ENCODE results near the gene PRXL2B.

PRXL2B gene

GRCh38 chr1:2541619-2542245, 44.8 kb upstream of the PRXL2B start:
- 83% methylated on average over 25 of the region's 25 CpGs for WGBS (ENCODE audit: insufficient coverage)
- Histone ChIP-seq H3K36me3 (ENCODE audit: control insufficient read depth in 4 of 4, insufficient read depth in 4 of 4, low read length in 3 of 4) (no peaks in the 10 kb centered on the region), H3K27me3 (replicated peaks in 2 of 5; ENCODE audit: control insufficient read depth in 4 of 5, insufficient read depth in 5 of 5, low read length in 4 of 5) (peaks cover 0 to 40% (median 2%) of the 10 kb centered on the region in 5 experiments), H3K9me3 (ENCODE audit: control extremely low read depth in 1 of 5, control insufficient read depth in 4 of 5, insufficient read depth in 2 of 5, low read depth in 1 of 5, low read length in 4 of 5) (no peaks in the 10 kb centered on the region), H3K27ac (ENCODE audit: insufficient read depth in 1 of 2, low read depth in 1 of 2, low read length in 2 of 2, poor library complexity in 1 of 2, severe bottlenecking in 2 of 2) (no peak overlapping the region), H3K4me3 (ENCODE audit: control insufficient read depth in 1 of 7, extremely low read depth in 1 of 7, insufficient read depth in 4 of 7, low read depth in 2 of 7, low read length in 6 of 7) (no peak overlapping the region), H3K4me1 (ENCODE audit: control extremely low read depth in 1 of 4, control insufficient read depth in 4 of 4, insufficient read depth in 4 of 4, low read length in 3 of 4) (peaks cover 0 to 39% (median 35%) of the 10 kb centered on the region in 4 experiments)
- POLR2A ChIA-PET: no interaction called here
- CTCF ChIA-PET: interaction anchor here (1.2 to 3.1 kb wide), 2 partner anchors 10 to 11 kb away, joined by 5 to 11 read pairs; partner anchors contain the start of gene HES5
- peak in 1 of 3 donors; percentile 37 for DNase-seq

DNA sequence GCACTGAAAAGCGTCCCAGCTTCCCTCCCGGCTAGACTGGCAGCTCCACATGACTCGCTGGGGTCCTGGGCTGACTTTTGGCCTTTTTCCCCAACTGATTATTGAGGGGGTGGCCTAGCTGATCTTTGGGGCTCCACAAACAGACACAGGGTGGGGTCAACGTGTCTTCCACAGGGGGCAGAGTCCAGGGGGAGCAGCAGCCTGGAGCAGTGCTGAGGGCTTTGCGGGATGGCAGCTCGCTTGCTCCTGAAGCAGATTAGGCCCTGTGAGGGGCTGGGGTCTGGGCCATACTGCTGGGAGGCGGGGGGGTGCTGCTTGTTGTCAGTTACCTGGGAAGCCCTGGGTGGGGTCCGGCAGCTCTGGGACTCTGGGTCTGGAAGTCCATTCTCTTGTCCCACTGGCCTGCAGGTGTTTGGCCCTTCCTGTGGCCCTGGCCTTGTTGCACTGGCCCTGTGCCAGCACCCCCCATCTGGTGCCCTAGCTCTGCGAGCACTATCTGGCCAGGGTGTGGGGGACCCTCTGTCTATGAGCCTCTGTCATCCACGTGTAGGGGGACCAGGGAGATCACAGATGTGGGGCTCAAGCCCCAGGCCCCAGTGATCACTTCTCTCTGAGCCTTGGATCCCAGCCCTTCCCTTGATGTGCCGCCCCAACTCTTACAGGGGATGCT, 44.2 kb upstream of the PRXL2B start:
- H3K4me3 ChIP-seq (ENCODE audit: control insufficient read depth in 1 of 7, extremely low read depth in 1 of 7, insufficient read depth in 4 of 7, low read depth in 2 of 7, low read length in 6 of 7): no peak overlapping the region
- 96% methylated on average over 9 of the region's 11 CpGs for WGBS (ENCODE audit: insufficient coverage)
- no peaks in the 10 kb centered on the region for H3K36me3 ChIP-seq (ENCODE audit: control insufficient read depth in 4 of 4, insufficient read depth in 4 of 4, low read length in 3 of 4)
- no peaks in the 10 kb centered on the region for H3K9me3 ChIP-seq (ENCODE audit: control extremely low read depth in 1 of 5, control insufficient read depth in 4 of 5, insufficient read depth in 2 of 5, low read depth in 1 of 5, low read length in 4 of 5)
- POLR2A ChIA-PET: no interaction called here
- H3K4me1 ChIP-seq (ENCODE audit: control extremely low read depth in 1 of 4, control insufficient read depth in 4 of 4, insufficient read depth in 4 of 4, low read length in 3 of 4): peaks cover 0 to 45% (median 42%) of the 10 kb centered on the region in 4 experiments
- CTCF ChIA-PET: interaction anchor here (1.2 kb wide), 1 partner anchor 11 kb away, joined by 5 read pairs; no protein-coding TSS in a partner anchor
- no peak for DNase-seq
- H3K27ac ChIP-seq (ENCODE audit: insufficient read depth in 1 of 2, low read depth in 1 of 2, low read length in 2 of 2, poor library complexity in 1 of 2, severe bottlenecking in 2 of 2): no peak overlapping the region
- peaks cover 0 to 34% (median 2%) of the 10 kb centered on the region in 5 experiments for H3K27me3 ChIP-seq (replicated peaks in 2 of 5; ENCODE audit: control insufficient read depth in 4 of 5, insufficient read depth in 5 of 5, low read length in 4 of 5)

- ChIA-PET POLR2A (interaction anchor here (0.6 kb wide), 1 partner anchor 244 kb away, joined by 3 read pairs; no protein-coding TSS in a partner anchor), CTCF (interaction anchor here (2.6 to 4.2 kb wide), 3 partner anchors 12 to 17 kb away, joined by 8 to 52 read pairs (median 9); partner anchors contain the start of genes HES5, PANK4 and TNFRSF14)
- Histone ChIP-seq H3K9me3 (ENCODE audit: control extremely low read depth in 1 of 5, control insufficient read depth in 4 of 5, insufficient read depth in 2 of 5, low read depth in 1 of 5, low read length in 4 of 5) (no peaks in the 10 kb centered on the region), H3K27ac (ENCODE audit: insufficient read depth in 1 of 2, low read depth in 1 of 2, low read length in 2 of 2, poor library complexity in 1 of 2, severe bottlenecking in 2 of 2) (no peak overlapping the region), H3K36me3 (ENCODE audit: control insufficient read depth in 4 of 4, insufficient read depth in 4 of 4, low read length in 3 of 4) (no peaks in the 10 kb centered on the region), H3K4me1 (ENCODE audit: control extremely low read depth in 1 of 4, control insufficient read depth in 4 of 4, insufficient read depth in 4 of 4, low read length in 3 of 4) (peaks cover 0 to 58% (median 53%) of the 10 kb centered on the region in 4 experiments), H3K4me3 (ENCODE audit: control insufficient read depth in 1 of 7, extremely low read depth in 1 of 7, insufficient read depth in 4 of 7, low read depth in 2 of 7, low read length in 6 of 7) (peak overlapping the region in 2 of 7 experiments; percentile 28 to 36), H3K27me3 (replicated peaks in 2 of 5; ENCODE audit: control insufficient read depth in 4 of 5, insufficient read depth in 5 of 5, low read length in 4 of 5) (peaks cover 0 to 25% (median 2%) of the 10 kb centered on the region in 5 experiments)
- 36% methylated on average over 25 of the region's 26 CpGs for WGBS (ENCODE audit: insufficient coverage)
- DNase-seq: peak in 2 of 3 donors; percentile 51 to 56
These were observed 43.0 kb upstream of the PRXL2B start for GRCh38 chr1:2543543-2544092.

GRCh38 chr1:2544093-2544874, 42.3 kb upstream of the PRXL2B start:
- Histone ChIP-seq H3K4me3 (ENCODE audit: control insufficient read depth in 1 of 7, extremely low read depth in 1 of 7, insufficient read depth in 4 of 7, low read depth in 2 of 7, low read length in 6 of 7) (no peak overlapping the region), H3K27ac (ENCODE audit: insufficient read depth in 1 of 2, low read depth in 1 of 2, low read length in 2 of 2, poor library complexity in 1 of 2, severe bottlenecking in 2 of 2) (peak overlapping the region in 1 of 2 experiments; percentile 34), H3K36me3 (ENCODE audit: control insufficient read depth in 4 of 4, insufficient read depth in 4 of 4, low read length in 3 of 4) (no peaks in the 10 kb centered on the region), H3K4me1 (ENCODE audit: control extremely low read depth in 1 of 4, control insufficient read depth in 4 of 4, insufficient read depth in 4 of 4, low read length in 3 of 4) (peaks cover 0 to 64% (median 60%) of the 10 kb centered on the region in 4 experiments), H3K9me3 (ENCODE audit: control extremely low read depth in 1 of 5, control insufficient read depth in 4 of 5, insufficient read depth in 2 of 5, low read depth in 1 of 5, low read length in 4 of 5) (no peaks in the 10 kb centered on the region), H3K27me3 (replicated peaks in 2 of 5; ENCODE audit: control insufficient read depth in 4 of 5, insufficient read depth in 5 of 5, low read length in 4 of 5) (peaks cover 0 to 19% (median 2%) of the 10 kb centered on the region in 5 experiments)
- WGBS (ENCODE audit: insufficient coverage): 79% methylated on average over 19 of the region's 26 CpGs
- ChIA-PET CTCF (interaction anchor here (2.6 to 4.2 kb wide), 3 partner anchors 11 to 18 kb away, joined by 8 to 52 read pairs (median 9); partner anchors contain the start of genes HES5, PANK4 and TNFRSF14), POLR2A (interaction anchor here (0.7 kb wide), 1 partner anchor 18 kb away, joined by 3 read pairs; the partner anchor contains the start of gene PANK4)
- DNase-seq: peak in 1 of 3 donors; percentile 25

DNA sequence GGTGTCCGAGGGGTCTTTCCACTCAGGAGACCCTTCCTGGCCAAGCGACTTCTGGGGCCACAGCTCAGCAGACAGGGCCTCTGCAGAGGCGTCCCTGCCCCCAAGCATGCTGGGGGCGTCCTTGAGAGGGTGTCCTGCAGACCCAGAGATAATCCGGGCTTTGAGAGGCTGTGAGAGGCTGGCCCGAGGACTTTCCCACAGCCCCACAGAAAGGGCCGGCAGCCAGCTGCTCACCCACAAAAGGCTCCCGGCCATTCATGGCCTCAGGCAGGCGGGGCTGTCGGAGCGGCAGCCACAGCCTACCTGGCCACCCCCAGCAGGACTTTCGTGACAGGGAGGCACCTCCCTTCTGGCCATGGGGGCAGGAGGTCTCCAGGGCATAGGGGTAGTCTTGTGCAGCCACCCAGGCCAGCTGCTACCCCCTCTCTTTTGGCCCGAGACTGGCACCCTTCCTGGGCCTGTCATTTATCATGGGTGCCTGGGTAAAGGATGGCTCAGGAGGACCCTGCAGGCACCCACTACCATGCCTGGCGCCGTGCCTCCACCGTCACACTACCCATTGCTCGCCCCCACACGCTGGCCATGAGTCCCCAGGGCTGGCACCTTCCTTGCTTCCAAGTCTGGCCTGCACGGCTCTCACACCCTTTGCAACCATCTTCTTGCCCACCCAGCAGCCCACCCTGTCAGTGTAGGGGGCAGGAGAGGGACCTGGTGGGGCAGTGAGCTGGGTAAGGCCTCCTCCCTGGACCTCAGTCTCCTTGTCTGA, 41.5 kb upstream of the PRXL2B start:
- H3K27ac ChIP-seq (ENCODE audit: insufficient read depth in 1 of 2, low read depth in 1 of 2, low read length in 2 of 2, poor library complexity in 1 of 2, severe bottlenecking in 2 of 2): peak overlapping the region in 1 of 2 experiments; percentile 34
- CTCF ChIA-PET: interaction anchor here (2.6 to 4.2 kb wide), 4 partner anchors 11 to 40 kb away, joined by 8 to 52 read pairs (median 14); partner anchors contain the start of genes HES5, PANK4, PRXL2B and TNFRSF14

More for the DNA sequence above, 41.5 kb upstream of the PRXL2B start:
- H3K36me3 ChIP-seq (ENCODE audit: control insufficient read depth in 4 of 4, insufficient read depth in 4 of 4, low read length in 3 of 4): no peaks in the 10 kb centered on the region
- DNase-seq: no peak
- H3K9me3 ChIP-seq (ENCODE audit: control extremely low read depth in 1 of 5, control insufficient read depth in 4 of 5, insufficient read depth in 2 of 5, low read depth in 1 of 5, low read length in 4 of 5): no peaks in the 10 kb centered on the region
- peaks cover 0 to 13% (median 2%) of the 10 kb centered on the region in 5 experiments for H3K27me3 ChIP-seq (replicated peaks in 2 of 5; ENCODE audit: control insufficient read depth in 4 of 5, insufficient read depth in 5 of 5, low read length in 4 of 5)
- H3K4me1 ChIP-seq (ENCODE audit: control extremely low read depth in 1 of 4, control insufficient read depth in 4 of 4, insufficient read depth in 4 of 4, low read length in 3 of 4): peaks cover 0 to 68% (median 64%) of the 10 kb centered on the region in 4 experiments
- POLR2A ChIA-PET: interaction anchor here (0.7 to 0.9 kb wide), 3 partner anchors 15 to 34 kb away, joined by 3 to 4 read pairs (median 3); partner anchors contain the start of genes HES5 and PANK4
- no peak overlapping the region for H3K4me3 ChIP-seq (ENCODE audit: control insufficient read depth in 1 of 7, extremely low read depth in 1 of 7, insufficient read depth in 4 of 7, low read depth in 2 of 7, low read length in 6 of 7)
- 95% methylated on average over 15 of the region's 19 CpGs for WGBS (ENCODE audit: insufficient coverage)

Data from common myeloid progenitor, CD34-positive (primary cell).